ENCODE results near the gene NAXE.

Gene NAXE

DNA sequence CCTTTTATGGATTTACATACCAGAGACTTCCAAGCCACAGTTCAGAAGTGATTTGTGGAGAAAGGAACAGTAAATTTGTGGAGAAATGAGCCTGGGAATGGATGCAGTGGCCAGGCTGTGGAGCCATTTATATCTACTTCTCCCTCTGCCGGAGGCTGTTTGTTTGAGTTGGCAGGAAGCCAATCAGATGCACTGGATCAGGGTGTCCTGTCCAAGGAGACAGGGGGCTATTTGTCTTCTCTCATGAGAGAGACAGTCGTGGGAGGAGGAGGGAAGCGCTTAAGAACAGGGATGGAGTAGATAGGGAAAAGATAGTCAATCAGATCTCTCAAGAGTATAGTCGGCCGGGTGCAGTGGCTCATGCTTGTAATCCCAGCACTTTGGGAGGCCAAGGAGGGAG is 24.9 kb downstream of the NAXE start:
- TF ChIP-seq, protein P1, sequence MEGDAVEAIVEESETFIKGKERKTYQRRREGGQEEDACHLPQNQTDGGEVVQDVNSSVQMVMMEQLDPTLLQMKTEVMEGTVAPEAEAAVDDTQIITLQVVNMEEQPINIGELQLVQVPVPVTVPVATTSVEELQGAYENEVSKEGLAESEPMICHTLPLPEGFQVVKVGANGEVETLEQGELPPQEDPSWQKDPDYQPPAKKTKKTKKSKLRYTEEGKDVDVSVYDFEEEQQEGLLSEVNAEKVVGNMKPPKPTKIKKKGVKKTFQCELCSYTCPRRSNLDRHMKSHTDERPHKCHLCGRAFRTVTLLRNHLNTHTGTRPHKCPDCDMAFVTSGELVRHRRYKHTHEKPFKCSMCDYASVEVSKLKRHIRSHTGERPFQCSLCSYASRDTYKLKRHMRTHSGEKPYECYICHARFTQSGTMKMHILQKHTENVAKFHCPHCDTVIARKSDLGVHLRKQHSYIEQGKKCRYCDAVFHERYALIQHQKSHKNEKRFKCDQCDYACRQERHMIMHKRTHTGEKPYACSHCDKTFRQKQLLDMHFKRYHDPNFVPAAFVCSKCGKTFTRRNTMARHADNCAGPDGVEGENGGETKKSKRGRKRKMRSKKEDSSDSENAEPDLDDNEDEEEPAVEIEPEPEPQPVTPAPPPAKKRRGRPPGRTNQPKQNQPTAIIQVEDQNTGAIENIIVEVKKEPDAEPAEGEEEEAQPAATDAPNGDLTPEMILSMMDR (IDR thresholded peaks at IDR 0.05; ENCODE audit: extremely low read depth, missing control alignments): no peak
- no peak for DNase-seq (ENCODE audit: low spot score)

GRCh38 chr1:156618853-156619581 is 27.4 kb downstream of the NAXE start, which contains the start of gene HAPLN2:
Gene HAPLN2 (plus strand): TSS chr1:156619415. CDS start chr1:156623491, 4,076 bp downstream.
- DNase-seq (ENCODE audit: low spot score): no peak

GRCh38 chr1:156619582-156619955 is 28.0 kb downstream of the NAXE start:
- DNase-seq (ENCODE audit: low spot score): no peak
- TF ChIP-seq, protein P1 (IDR thresholded peaks at IDR 0.05; ENCODE audit: extremely low read depth, missing control alignments): no peak

More at GRCh38 chr1:156618853-156619581, 27.4 kb downstream of the NAXE start, which contains the start of gene HAPLN2:
- TF ChIP-seq, protein P1 (IDR thresholded peaks at IDR 0.05; ENCODE audit: extremely low read depth, missing control alignments): peak; percentile 45

- no peak for DNase-seq (ENCODE audit: low spot score)
Observed at GRCh38 chr1:156622581-156623297, 31.2 kb downstream of the NAXE start.

GRCh38 chr1:156623946-156624813 is 32.6 kb downstream of the NAXE start:
- peak; percentile 72 for DNase-seq (ENCODE audit: low spot score)
- TF ChIP-seq, protein P1 (IDR thresholded peaks at IDR 0.05; ENCODE audit: extremely low read depth, missing control alignments): peak; percentile 26

More at GRCh38 chr1:156622581-156623297, 31.2 kb downstream of the NAXE start:
- TF ChIP-seq, protein P1 (IDR thresholded peaks at IDR 0.05; ENCODE audit: extremely low read depth, missing control alignments): no peak

DNA sequence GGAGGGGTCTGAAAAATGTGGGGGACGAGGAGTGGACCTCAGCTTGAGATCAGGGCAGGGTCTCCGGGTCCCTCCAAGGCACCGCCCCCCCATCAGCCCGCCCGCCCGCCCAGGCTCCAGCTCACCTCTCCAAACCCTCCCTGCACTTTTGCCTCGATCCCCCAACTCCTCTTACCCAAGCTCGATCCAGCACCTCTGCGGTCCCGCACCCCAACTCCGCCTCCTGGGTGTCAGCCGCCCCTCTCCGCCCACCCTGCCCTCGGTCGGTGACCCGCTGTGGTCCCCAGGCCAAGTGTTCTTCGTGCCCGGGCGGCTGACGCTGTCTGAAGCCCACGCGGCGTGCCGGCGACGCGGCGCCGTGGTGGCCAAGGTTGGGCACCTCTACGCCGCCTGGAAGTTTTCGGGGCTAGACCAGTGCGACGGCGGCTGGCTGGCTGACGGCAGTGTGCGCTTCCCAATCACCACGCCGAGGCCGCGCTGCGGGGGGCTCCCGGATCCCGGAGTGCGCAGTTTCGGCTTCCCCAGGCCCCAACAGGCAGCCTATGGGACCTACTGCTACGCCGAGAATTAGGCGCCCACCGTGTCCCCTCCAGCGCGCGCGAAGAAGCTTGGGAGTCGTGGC is 33.3 kb downstream of the NAXE start:
- TF ChIP-seq, protein P1 (IDR thresholded peaks at IDR 0.05; ENCODE audit: extremely low read depth, missing control alignments): no peak
- DNase-seq (ENCODE audit: low spot score): no peak
